Measurements from ENCODE around the gene SUFU.

SUFU gene

DNA sequence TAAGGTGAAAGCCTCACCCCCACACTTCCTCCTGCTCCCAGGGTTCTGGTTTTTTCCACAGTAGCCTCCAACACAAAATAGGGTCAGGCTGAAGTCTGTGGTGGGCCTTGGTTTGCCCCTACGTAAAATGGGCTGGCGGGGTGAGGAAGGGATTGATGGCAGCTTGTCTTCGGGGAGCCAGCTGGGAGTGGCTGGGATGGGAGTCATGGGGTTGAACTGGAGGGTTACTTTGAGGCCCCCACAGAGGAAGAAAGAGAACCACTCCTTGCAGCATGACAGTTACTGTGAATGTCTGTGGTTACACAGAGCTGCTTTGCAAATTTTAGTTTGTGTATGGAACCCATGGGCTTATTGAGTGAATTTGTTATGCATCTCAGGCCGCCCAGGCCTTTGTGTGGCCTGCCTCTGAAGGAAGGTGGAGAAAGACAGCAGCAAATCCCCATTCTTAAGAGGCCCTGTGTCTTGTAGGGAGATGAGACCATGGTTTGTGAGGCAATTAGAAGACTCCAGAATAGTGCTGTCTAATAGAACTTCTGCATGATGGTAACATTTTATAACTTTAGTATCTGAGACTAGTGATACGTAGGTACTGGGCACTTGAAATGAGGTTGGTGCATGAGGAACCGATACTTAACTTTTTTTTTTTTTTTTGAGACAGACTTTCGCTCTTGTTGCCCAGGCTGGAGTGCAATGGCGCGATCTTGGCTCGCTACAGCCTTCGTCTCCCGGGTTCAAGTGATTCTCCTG is 148.6 kb downstream of the SUFU start:
- Histone ChIP-seq H3K9me3 (ENCODE audit: insufficient read depth, low read length, severe bottlenecking) (no peaks in the 10 kb centered on the region), H2AFZ (ENCODE audit: low read depth, low read length) (no peak overlapping the region), H3K27me3 (ENCODE audit: insufficient read depth, low read length, poor library complexity) (no peaks in the 10 kb centered on the region)

DNA sequence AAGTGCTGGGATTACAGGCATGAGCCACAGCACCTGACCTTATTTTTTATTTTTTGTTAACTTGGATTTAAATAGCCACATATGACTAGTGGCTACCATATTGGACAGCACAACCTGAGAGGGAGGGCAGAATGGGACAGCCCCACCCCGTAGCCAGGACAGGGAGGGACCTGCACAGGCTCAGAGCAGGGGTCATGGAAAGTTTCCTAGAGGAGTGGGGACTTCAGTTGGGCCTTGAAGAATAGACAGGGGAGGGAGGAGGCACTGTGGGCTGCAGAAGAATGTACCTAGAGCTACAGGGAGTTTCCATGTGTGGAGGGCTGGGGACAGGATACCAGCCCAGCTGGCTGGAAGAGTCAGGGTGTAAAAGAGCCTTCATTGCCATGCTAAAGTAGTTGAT is 149.3 kb downstream of the SUFU start:
- Histone ChIP-seq H3K27me3 (ENCODE audit: insufficient read depth, low read length, poor library complexity) (no peaks in the 10 kb centered on the region), H3K27ac (ENCODE audit: low read length) (0 out of 2 replicates have a peak overlapping the region, but pooled peaks have one; percentile 35), H3K36me3 (ENCODE audit: insufficient read depth, low read length) (peaks cover 94% of the 10 kb centered on the region), H2AFZ (ENCODE audit: low read depth, low read length) (no peak overlapping the region), H3K4me2 (ENCODE audit: insufficient read depth, low read length) (no peak overlapping the region), H3K4me1 (ENCODE audit: insufficient read depth, low read length) (peaks cover 22% of the 10 kb centered on the region), H3K4me3 (ENCODE audit: low read depth in 1 of 2, low read length in 2 of 2) (no peak overlapping the region), H3K9me3 (ENCODE audit: insufficient read depth, low read length, severe bottlenecking) (no peaks in the 10 kb centered on the region), H3K79me2 (ENCODE audit: insufficient read depth, low read length) (peaks cover 58% of the 10 kb centered on the region), H4K20me1 (ENCODE audit: insufficient read depth, low read length) (peaks cover 75% of the 10 kb centered on the region), H3K9ac (ENCODE audit: low read depth, low read length) (no peak overlapping the region)
- ATAC-seq (ENCODE audit: insufficient read depth, low read depth) (no peak), DNase-seq (no peak)
- TF ChIP-seq, protein P1, sequence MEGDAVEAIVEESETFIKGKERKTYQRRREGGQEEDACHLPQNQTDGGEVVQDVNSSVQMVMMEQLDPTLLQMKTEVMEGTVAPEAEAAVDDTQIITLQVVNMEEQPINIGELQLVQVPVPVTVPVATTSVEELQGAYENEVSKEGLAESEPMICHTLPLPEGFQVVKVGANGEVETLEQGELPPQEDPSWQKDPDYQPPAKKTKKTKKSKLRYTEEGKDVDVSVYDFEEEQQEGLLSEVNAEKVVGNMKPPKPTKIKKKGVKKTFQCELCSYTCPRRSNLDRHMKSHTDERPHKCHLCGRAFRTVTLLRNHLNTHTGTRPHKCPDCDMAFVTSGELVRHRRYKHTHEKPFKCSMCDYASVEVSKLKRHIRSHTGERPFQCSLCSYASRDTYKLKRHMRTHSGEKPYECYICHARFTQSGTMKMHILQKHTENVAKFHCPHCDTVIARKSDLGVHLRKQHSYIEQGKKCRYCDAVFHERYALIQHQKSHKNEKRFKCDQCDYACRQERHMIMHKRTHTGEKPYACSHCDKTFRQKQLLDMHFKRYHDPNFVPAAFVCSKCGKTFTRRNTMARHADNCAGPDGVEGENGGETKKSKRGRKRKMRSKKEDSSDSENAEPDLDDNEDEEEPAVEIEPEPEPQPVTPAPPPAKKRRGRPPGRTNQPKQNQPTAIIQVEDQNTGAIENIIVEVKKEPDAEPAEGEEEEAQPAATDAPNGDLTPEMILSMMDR (IDR thresholded peaks at IDR 0.05; ENCODE audit: borderline replicate concordance, extremely low read depth, low read length, poor library complexity, severe bottlenecking): no peak
- TF ChIP-seq EZH2 (IDR thresholded peaks at IDR 0.05; ENCODE audit: borderline replicate concordance, low read depth, low read length, severe bottlenecking): no peak

More for the DNA sequence above, 148.6 kb downstream of the SUFU start:
- Histone ChIP-seq H3K79me2 (ENCODE audit: insufficient read depth, low read length) (peaks cover 66% of the 10 kb centered on the region), H3K36me3 (ENCODE audit: insufficient read depth, low read length) (peaks cover 95% of the 10 kb centered on the region), H3K27ac (ENCODE audit: low read length) (no peak overlapping the region), H3K9ac (ENCODE audit: low read depth, low read length) (no peak overlapping the region), H3K4me1 (ENCODE audit: insufficient read depth, low read length) (peaks cover 29% of the 10 kb centered on the region), H3K4me3 (ENCODE audit: low read depth in 1 of 2, low read length in 2 of 2) (no peak overlapping the region), H4K20me1 (ENCODE audit: insufficient read depth, low read length) (peaks cover 81% of the 10 kb centered on the region), H3K4me2 (ENCODE audit: insufficient read depth, low read length) (no peak overlapping the region)
- ATAC-seq (ENCODE audit: insufficient read depth, low read depth) (no peak; the same call in 2 of the 3 replicates), DNase-seq (no peak)
- no peak for TF ChIP-seq EZH2 (IDR thresholded peaks at IDR 0.05; ENCODE audit: borderline replicate concordance, low read depth, low read length, severe bottlenecking)
- TF ChIP-seq, protein P1 (IDR thresholded peaks at IDR 0.05; ENCODE audit: borderline replicate concordance, extremely low read depth, low read length, poor library complexity, severe bottlenecking): no peak

DNA sequence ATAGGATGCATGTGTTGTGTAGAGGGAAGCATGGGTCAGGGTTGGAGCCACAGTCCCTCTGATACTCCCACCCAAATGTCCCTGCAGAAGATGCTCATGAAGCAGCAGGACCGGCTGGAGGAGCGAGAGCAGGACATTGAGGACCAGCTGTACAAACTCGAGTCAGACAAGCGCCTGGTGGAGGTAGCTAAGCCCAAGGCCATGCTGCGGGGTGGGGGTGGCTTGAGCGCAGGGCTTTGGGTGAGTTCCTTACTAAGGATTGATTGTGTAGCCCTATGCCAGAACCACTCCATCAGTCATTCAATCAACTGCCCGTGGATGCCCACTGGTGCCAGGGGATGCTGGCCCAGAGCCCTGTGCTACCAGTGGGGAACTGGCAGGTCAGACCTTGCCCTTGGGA is 150.8 kb downstream of the SUFU start:
- Histone ChIP-seq H3K36me3 (ENCODE audit: insufficient read depth, low read length) (peaks cover 89% of the 10 kb centered on the region), H3K9ac (ENCODE audit: low read depth, low read length) (no peak overlapping the region), H4K20me1 (ENCODE audit: insufficient read depth, low read length) (peaks cover 68% of the 10 kb centered on the region), H3K4me2 (ENCODE audit: insufficient read depth, low read length) (no peak overlapping the region), H3K27me3 (ENCODE audit: insufficient read depth, low read length, poor library complexity) (no peaks in the 10 kb centered on the region), H3K4me3 (ENCODE audit: low read depth in 1 of 2, low read length in 2 of 2) (no peak overlapping the region), H3K27ac (ENCODE audit: low read length) (no peak overlapping the region), H3K4me1 (ENCODE audit: insufficient read depth, low read length) (peaks cover 7% of the 10 kb centered on the region), H3K9me3 (ENCODE audit: insufficient read depth, low read length, severe bottlenecking) (no peaks in the 10 kb centered on the region), H2AFZ (ENCODE audit: low read depth, low read length) (no peak overlapping the region), H3K79me2 (ENCODE audit: insufficient read depth, low read length) (peaks cover 43% of the 10 kb centered on the region)
- TF ChIP-seq EZH2 (IDR thresholded peaks at IDR 0.05; ENCODE audit: borderline replicate concordance, low read depth, low read length, severe bottlenecking): no peak
- TF ChIP-seq, protein P1 (IDR thresholded peaks at IDR 0.05; ENCODE audit: borderline replicate concordance, extremely low read depth, low read length, poor library complexity, severe bottlenecking): no peak
- ATAC-seq (ENCODE audit: insufficient read depth, low read depth): no peak
- DNase-seq: no peak
